Brain microvascular endothelial cell (primary cell): ENCODE results near the gene LAMA1.

Experiments
- DNase-seq: peaks from one replicate; pipeline ENCODE4 v3.0.0-alpha.2; 2020
- H3K27ac ChIP-seq: fragments of 250-450 bp; sonication (Bioruptor Pico); 2 replicates; pipeline ENCODE4 v1.5.1; 2020; ENCODE audit warnings: mild to moderate bottlenecking, moderate library complexity
- H3K27me3 ChIP-seq: fragments of 250-450 bp; sonication (Bioruptor Pico); replicated peaks from 2 replicates; pipeline ENCODE4 v1.5.1; 2020; ENCODE audit warnings: mild to moderate bottlenecking
- H3K36me3 ChIP-seq: fragments of 250-450 bp; sonication (Bioruptor Pico); replicated peaks from 2 replicates; pipeline ENCODE4 v1.5.1; 2020; ENCODE audit warnings: mild to moderate bottlenecking
- H3K4me3 ChIP-seq: 2 replicates; pipeline ENCODE4 v1.5.1; 2011; ENCODE audit warnings: low read depth, mild to moderate bottlenecking, control low read depth, low read length, moderate library complexity
- in situ Hi-C: cut with HindIII; loops from 2 replicates; pipeline ENCODE4 v1.10.0; 2017; ENCODE audit warnings: low sequenced_read_pairs, low pct_ligation_motif_present
- TF ChIP-seq, protein P1 (sequence below): IDR thresholded peaks from 2 replicates; pipeline ENCODE4 v1.5.1; 2011; ENCODE audit warnings: low read depth, mild to moderate bottlenecking, moderate library complexity, low read length, control low read depth, inconsistent platforms; ENCODE audit errors: missing control alignments

Gene LAMA1

GRCh38 chr18:7116001-7116730, 1.4 kb downstream of the LAMA1 start:
- TF ChIP-seq, protein P1, sequence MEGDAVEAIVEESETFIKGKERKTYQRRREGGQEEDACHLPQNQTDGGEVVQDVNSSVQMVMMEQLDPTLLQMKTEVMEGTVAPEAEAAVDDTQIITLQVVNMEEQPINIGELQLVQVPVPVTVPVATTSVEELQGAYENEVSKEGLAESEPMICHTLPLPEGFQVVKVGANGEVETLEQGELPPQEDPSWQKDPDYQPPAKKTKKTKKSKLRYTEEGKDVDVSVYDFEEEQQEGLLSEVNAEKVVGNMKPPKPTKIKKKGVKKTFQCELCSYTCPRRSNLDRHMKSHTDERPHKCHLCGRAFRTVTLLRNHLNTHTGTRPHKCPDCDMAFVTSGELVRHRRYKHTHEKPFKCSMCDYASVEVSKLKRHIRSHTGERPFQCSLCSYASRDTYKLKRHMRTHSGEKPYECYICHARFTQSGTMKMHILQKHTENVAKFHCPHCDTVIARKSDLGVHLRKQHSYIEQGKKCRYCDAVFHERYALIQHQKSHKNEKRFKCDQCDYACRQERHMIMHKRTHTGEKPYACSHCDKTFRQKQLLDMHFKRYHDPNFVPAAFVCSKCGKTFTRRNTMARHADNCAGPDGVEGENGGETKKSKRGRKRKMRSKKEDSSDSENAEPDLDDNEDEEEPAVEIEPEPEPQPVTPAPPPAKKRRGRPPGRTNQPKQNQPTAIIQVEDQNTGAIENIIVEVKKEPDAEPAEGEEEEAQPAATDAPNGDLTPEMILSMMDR: no peak
- Histone ChIP-seq H3K27ac (no peak overlapping the region), H3K4me3 (peak overlapping the region; percentile 79), H3K27me3 (no peaks in the 10 kb centered on the region), H3K36me3 (no peaks in the 10 kb centered on the region)
- in situ Hi-C loops: no loop called here
- peak; percentile 22 for DNase-seq

GRCh38 chr18:7112936-7113335, 4.7 kb downstream of the LAMA1 start:
- H3K4me3 ChIP-seq: no peak overlapping the region
- no peak overlapping the region for H3K27ac ChIP-seq
- in situ Hi-C loops: no loop called here
- DNase-seq: no peak
- H3K27me3 ChIP-seq: no peaks in the 10 kb centered on the region
- TF ChIP-seq, protein P1: no peak
- H3K36me3 ChIP-seq: no peaks in the 10 kb centered on the region

DNA sequence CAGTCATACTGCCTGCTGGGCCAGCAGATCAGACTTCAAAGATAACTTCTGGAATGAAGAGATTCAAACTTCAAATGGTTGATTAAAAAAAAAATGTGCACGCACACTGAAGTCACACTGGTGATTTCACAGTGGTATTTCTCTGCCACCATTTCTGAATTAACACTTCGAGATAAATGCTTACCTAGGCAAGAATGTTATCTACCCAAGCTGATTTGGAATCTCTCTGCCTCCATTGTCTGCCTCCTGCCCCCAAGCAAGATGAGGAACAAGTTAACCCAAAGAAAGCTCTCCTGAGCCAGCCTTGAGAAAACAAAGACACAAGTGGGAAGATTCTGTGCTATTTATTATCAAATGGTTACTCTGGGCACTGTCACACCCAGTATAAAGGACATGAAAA, 6.5 kb downstream of the LAMA1 start:
- TF ChIP-seq, protein P1: no peak
- in situ Hi-C loops: no loop called here
- Histone ChIP-seq H3K4me3 (no peak overlapping the region), H3K27me3 (no peaks in the 10 kb centered on the region), H3K36me3 (no peaks in the 10 kb centered on the region), H3K27ac (no peak overlapping the region)
- no peak for DNase-seq

DNA sequence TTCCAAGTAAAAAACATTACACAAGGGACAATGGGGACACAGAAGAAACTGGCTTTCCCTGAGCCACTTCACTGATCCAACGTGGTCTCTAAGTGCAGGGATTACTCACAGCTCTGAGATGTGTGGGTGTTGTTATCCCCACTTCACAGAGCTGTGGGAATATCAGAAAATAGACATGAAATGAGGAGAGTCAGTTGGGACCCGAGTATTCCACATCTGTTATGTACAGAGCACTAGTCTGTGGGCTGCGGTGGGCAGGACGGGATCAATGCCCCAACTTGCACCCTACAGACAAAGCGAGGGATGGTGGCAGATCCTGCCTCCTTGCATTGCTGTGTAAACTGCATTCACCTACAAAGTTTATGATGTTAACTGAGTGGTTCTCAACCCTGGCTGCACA, 11.7 kb downstream of the LAMA1 start:
- no peak overlapping the region for H3K4me3 ChIP-seq
- TF ChIP-seq, protein P1: no peak
- peak; percentile 16 for DNase-seq
- H3K36me3 ChIP-seq: no peaks in the 10 kb centered on the region
- in situ Hi-C loops: no loop called here
- no peak overlapping the region for H3K27ac ChIP-seq
- H3K27me3 ChIP-seq: no peaks in the 10 kb centered on the region

- Histone ChIP-seq H3K27me3 (no peaks in the 10 kb centered on the region), H3K27ac (no peak overlapping the region), H3K4me3 (no peak overlapping the region), H3K36me3 (no peaks in the 10 kb centered on the region)
- in situ Hi-C loops: no loop called here
- TF ChIP-seq, protein P1: no peak
- DNase-seq: no peak
Measured at GRCh38 chr18:7105268-7105667, 12.3 kb downstream of the LAMA1 start.

DNA sequence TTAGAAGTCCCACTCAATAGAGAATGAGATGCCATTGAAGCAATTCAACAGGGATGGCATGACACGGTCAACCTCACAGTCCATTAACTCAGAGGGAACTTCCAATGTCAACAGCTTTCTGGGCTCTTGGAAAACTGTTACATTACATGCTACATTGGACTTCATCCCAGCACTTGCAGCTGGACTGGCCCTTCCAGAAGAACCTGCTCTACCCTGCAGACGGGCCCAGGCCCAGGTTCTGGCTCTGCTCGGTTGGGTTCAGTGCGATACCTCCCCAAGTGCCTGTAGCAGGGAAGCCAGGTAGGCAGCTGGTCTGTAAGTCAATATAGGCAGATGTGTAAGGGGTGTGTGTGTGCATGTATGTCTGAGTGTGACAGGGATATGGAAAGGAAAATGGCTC, 12.9 kb downstream of the LAMA1 start:
- Histone ChIP-seq H3K27ac (no peak overlapping the region), H3K36me3 (no peaks in the 10 kb centered on the region), H3K4me3 (no peak overlapping the region), H3K27me3 (no peaks in the 10 kb centered on the region)
- DNase-seq: no peak
- TF ChIP-seq, protein P1: no peak
- in situ Hi-C loops: no loop called here
